ENCODE measurements around the gene TP53I11.

DNA sequence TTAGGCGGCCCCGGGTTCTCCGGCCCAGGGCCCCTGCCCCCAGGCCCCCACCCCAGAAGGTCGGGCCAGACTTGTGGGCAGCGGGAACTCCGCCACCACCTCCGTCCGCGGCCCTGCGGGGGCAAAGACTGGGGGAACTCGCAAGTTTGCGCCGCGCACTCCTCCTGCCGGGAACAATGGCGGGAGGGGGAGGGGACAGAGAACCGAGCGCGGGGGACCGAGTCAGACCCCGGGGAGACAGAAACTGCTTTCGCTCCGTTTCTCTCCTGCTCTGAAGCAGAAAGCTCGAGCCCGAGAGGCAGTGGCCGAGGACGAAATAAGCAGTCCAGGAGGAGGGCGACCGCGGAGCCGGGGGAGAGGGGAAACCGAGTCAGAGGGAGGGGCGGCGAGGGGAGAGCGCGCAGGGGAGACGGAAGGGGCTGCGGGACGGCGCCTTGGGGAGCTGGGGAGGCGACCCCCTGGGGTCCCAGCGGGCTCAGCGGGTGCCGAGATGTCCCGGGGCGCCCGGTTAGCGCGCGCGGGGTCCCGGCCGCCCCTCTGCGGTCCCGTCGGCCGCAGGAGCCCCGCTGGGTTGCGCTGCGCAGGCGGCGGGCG lies 555 bp downstream of the TP53I11 start:
- TF ChIP-seq, protein P1, sequence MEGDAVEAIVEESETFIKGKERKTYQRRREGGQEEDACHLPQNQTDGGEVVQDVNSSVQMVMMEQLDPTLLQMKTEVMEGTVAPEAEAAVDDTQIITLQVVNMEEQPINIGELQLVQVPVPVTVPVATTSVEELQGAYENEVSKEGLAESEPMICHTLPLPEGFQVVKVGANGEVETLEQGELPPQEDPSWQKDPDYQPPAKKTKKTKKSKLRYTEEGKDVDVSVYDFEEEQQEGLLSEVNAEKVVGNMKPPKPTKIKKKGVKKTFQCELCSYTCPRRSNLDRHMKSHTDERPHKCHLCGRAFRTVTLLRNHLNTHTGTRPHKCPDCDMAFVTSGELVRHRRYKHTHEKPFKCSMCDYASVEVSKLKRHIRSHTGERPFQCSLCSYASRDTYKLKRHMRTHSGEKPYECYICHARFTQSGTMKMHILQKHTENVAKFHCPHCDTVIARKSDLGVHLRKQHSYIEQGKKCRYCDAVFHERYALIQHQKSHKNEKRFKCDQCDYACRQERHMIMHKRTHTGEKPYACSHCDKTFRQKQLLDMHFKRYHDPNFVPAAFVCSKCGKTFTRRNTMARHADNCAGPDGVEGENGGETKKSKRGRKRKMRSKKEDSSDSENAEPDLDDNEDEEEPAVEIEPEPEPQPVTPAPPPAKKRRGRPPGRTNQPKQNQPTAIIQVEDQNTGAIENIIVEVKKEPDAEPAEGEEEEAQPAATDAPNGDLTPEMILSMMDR (IDR thresholded peaks at IDR 0.05), result no peak
- TF ChIP-seq POLR2A (IDR thresholded peaks at IDR 0.05), result no peak

All from thyroid gland (tissue), 4 donors.